Heart left ventricle (tissue), 13 donors: Measurements from ENCODE around the gene CELF2.

Experiments
- CTCF ChIP-seq, 12 donors: fragments of 200-600 bp; sonication (generic) in 4 of 12; IDR thresholded peaks; one replicate each; pipeline versions ENCODE4 v1.5.0 to v1.8.0; 2018 to 2022; ENCODE audit warnings: antibody characterized with exemption in 12 of 12, mild to moderate bottlenecking in 5 of 12
- POLR2A ChIP-seq, 2 donors: fragments of 450-650 bp; IDR thresholded peaks; one replicate each; pipeline ENCODE4 v1.6.1; 2017; ENCODE audit warnings: antibody characterized with exemption in 2 of 2, mild to moderate bottlenecking in 2 of 2, moderate library complexity in 2 of 2
- donor health status: ischemic (EF 13 %, LVEDD 7.1; RV severe dilation, severe dysfunction).
- donor health status: DM: no; HTN: yes; CAD: no.
- donor health status: DM: no; HTN: no; CAD: no.
- donor health status: ischemic (EF 25% LVEDD 6.9; RV normal size, moderate dysfunction).
- donor health status: ischemic (EF 25% LVEDD 5.7; RV mildly dilated, moderate dysfunction).
- donor health status: ischemic (EF 35%, LVEDD 5.7; RV mildly dilated, moderate dysfunction).
- donor health status: nonischemic (EF 11% LVEDD 7.7; RV severe dilation, severe dysfunction).
- donor health status: DM: yes; HTN: yes; CAD: no.
- donor health status: PGD.
- donor health status: ischemic (EF 29% LVEDD 5.4; RV normal size, mild dysfunction).
- donor health status: nonischemic (EF 23%, LVEDD 6.1; RV moderate dilation, normal function).

DNA sequence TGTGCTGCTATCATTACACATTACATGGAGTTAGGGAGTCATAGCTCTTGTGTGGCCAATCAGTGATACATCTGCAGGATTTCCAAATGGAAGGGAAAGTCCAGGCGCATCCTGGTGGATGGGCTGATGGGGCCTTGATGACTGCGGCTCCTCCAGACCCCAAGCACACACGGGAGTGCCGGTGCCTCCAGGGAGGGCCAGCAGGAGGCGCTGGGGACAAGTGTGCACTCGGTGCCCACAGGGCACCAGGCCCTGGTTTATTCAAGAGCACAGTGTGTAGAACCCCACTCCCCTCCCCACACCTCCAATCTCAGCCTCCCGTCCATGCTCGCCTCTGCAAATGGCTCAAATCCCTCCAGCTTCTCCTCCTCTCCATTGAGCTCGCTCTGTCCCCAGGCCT is 349.8 kb downstream of the CELF2 start:
- TF ChIP-seq POLR2A (IDR thresholded peaks at IDR 0.05) (no peak), CTCF (IDR thresholded peaks at IDR 0.05) (no peak)
